ENCODE data around the gene MAP3K4.

Gene MAP3K4

DNA sequence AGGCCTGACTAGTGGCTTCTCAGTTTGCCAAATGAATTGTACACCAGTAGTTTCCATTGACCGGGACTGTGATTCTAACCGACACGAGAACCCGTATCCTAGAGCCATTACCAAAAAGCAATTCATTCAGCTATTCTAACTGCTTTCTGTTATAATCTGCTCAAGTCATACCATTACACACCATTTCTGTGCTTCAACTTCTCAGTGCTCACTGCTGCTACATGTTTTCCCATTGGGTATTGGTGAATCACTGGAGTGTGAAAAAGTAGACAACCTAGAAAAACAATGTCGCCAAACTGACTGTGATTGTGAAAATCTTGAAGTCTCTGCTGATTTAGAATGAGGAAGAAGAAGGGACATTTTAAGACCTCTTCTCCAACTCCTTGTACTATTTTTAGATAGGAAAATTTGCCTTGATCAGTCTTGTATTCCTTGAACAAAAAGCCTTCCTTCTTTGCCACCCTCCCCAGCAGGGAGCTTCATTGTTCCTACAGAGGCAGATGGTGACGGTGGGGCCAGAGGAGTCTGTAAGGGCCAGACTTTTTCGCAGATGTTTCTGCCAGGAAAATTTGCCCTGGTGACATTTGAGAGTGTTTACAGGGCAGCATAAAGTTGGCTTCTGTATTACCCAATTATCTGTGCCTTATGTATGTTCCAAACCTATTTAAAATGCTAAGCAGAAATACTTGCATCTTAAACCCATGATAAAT, 31.7 kb upstream of the MAP3K4 start:
- DNase-seq = no peak
- H3K4me1 ChIP-seq (ENCODE audit: insufficient read depth, low read length) = no peaks in the 10 kb centered on the region
- H2AFZ ChIP-seq (ENCODE audit: low read depth, low read length) = no peak overlapping the region
- TF ChIP-seq, protein P1, sequence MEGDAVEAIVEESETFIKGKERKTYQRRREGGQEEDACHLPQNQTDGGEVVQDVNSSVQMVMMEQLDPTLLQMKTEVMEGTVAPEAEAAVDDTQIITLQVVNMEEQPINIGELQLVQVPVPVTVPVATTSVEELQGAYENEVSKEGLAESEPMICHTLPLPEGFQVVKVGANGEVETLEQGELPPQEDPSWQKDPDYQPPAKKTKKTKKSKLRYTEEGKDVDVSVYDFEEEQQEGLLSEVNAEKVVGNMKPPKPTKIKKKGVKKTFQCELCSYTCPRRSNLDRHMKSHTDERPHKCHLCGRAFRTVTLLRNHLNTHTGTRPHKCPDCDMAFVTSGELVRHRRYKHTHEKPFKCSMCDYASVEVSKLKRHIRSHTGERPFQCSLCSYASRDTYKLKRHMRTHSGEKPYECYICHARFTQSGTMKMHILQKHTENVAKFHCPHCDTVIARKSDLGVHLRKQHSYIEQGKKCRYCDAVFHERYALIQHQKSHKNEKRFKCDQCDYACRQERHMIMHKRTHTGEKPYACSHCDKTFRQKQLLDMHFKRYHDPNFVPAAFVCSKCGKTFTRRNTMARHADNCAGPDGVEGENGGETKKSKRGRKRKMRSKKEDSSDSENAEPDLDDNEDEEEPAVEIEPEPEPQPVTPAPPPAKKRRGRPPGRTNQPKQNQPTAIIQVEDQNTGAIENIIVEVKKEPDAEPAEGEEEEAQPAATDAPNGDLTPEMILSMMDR (IDR thresholded peaks at IDR 0.05; ENCODE audit: borderline replicate concordance, extremely low read depth, low read length, poor library complexity, severe bottlenecking) = no peak
- H3K27ac ChIP-seq (ENCODE audit: low read length) = no peak overlapping the region
- H3K4me3 ChIP-seq (ENCODE audit: low read depth in 1 of 2, low read length in 2 of 2) = no peak overlapping the region
- H3K36me3 ChIP-seq (ENCODE audit: insufficient read depth, low read length) = no peaks in the 10 kb centered on the region
- H3K27me3 ChIP-seq (ENCODE audit: insufficient read depth, low read length, poor library complexity) = peaks cover 15% of the 10 kb centered on the region
- no peak overlapping the region for H3K4me2 ChIP-seq (ENCODE audit: insufficient read depth, low read length)
- no peak for ATAC-seq (ENCODE audit: insufficient read depth, low read depth)
- no peaks in the 10 kb centered on the region for H4K20me1 ChIP-seq (ENCODE audit: insufficient read depth, low read length)
- H3K9me3 ChIP-seq (ENCODE audit: insufficient read depth, low read length, severe bottlenecking) = no peaks in the 10 kb centered on the region
- H3K79me2 ChIP-seq (ENCODE audit: insufficient read depth, low read length) = no peaks in the 10 kb centered on the region
- H3K9ac ChIP-seq (ENCODE audit: low read depth, low read length) = no peak overlapping the region

DNA sequence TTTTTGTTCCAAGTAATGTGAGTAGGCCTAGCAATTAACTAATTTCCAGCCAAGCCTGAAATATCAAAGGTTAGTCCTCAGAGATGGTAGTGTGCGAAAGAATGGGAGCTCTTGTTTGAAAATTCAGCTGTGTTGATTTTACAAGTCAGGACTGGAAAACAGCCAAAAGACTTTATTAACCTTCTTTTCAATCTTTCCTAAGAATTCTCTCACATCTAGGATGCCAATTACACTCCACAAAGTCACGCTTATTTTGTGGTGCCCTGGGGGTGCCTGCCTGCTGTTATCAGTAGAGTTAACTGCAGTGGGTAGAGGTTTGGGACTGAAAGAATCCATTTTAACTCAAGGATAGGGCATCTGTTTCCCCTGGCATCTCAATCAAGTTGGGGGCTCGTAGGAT, 30.7 kb upstream of the MAP3K4 start:
- no peak for ATAC-seq (ENCODE audit: insufficient read depth, low read depth)
- H3K36me3 ChIP-seq (ENCODE audit: insufficient read depth, low read length) = no peaks in the 10 kb centered on the region
- H3K27me3 ChIP-seq (ENCODE audit: insufficient read depth, low read length, poor library complexity) = peaks cover 12% of the 10 kb centered on the region
- no peak overlapping the region for H2AFZ ChIP-seq (ENCODE audit: low read depth, low read length)
- no peaks in the 10 kb centered on the region for H3K9me3 ChIP-seq (ENCODE audit: insufficient read depth, low read length, severe bottlenecking)
- no peaks in the 10 kb centered on the region for H3K4me1 ChIP-seq (ENCODE audit: insufficient read depth, low read length)
- no peaks in the 10 kb centered on the region for H4K20me1 ChIP-seq (ENCODE audit: insufficient read depth, low read length)
- no peak for DNase-seq
- TF ChIP-seq EZH2 (IDR thresholded peaks at IDR 0.05; ENCODE audit: borderline replicate concordance, low read depth, low read length, severe bottlenecking) = no peak
- TF ChIP-seq, protein P1 (IDR thresholded peaks at IDR 0.05; ENCODE audit: borderline replicate concordance, extremely low read depth, low read length, poor library complexity, severe bottlenecking) = no peak
- no peak overlapping the region for H3K4me3 ChIP-seq (ENCODE audit: low read depth in 1 of 2, low read length in 2 of 2)
- no peak overlapping the region for H3K27ac ChIP-seq (ENCODE audit: low read length)
- no peaks in the 10 kb centered on the region for H3K79me2 ChIP-seq (ENCODE audit: insufficient read depth, low read length)
- no peak overlapping the region for H3K4me2 ChIP-seq (ENCODE audit: insufficient read depth, low read length)
- H3K9ac ChIP-seq (ENCODE audit: low read depth, low read length) = no peak overlapping the region

DNA sequence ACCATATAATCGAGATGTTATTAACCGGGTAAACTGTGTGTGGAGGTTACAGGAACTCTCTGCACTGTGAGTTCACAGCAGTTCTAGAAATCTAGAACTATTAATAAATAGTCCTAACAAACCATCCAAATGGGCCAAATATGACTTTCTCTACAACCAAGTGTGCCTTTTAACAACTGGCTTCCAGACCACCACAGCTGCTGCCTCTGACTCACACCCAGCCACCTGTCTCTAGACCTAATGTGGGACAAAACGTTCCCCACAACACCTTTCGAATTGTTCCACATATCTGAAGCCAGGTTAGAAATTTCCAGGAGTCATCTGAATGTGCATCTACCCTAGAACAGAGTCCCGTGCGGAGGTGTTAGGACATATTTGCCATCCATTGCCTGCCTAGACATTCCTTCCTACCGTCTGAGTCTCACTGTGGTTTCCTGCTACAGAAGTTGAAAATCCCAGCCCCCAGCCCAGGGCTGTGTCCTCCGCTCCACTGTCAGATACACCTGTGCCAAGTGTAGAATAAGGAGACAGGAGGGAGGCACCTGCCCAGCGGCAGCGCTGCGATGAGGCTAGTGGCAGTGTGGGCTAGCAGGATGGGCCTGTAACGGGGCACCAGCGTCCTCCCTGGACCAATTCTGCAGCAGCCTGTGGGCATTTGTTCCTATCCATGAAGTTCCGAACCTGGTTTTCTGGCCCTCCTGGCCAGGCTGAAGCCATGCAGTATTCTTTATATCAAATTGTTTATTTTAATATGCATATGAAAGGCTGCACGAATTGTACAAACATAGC, 28.5 kb upstream of the MAP3K4 start:
- TF ChIP-seq, protein P1 (IDR thresholded peaks at IDR 0.05; ENCODE audit: borderline replicate concordance, extremely low read depth, low read length, poor library complexity, severe bottlenecking) = no peak
- TF ChIP-seq EZH2 (IDR thresholded peaks at IDR 0.05; ENCODE audit: borderline replicate concordance, low read depth, low read length, severe bottlenecking) = no peak
- H3K9me3 ChIP-seq (ENCODE audit: insufficient read depth, low read length, severe bottlenecking) = no peaks in the 10 kb centered on the region
- no peaks in the 10 kb centered on the region for H3K79me2 ChIP-seq (ENCODE audit: insufficient read depth, low read length)
- DNase-seq (no peak), ATAC-seq (ENCODE audit: insufficient read depth, low read depth) (no peak)
- H3K4me1 ChIP-seq (ENCODE audit: insufficient read depth, low read length) = no peaks in the 10 kb centered on the region
- H3K4me2 ChIP-seq (ENCODE audit: insufficient read depth, low read length) = no peak overlapping the region
- no peak overlapping the region for H3K4me3 ChIP-seq (ENCODE audit: low read depth in 1 of 2, low read length in 2 of 2)
- no peaks in the 10 kb centered on the region for H4K20me1 ChIP-seq (ENCODE audit: insufficient read depth, low read length)
- H2AFZ ChIP-seq (ENCODE audit: low read depth, low read length) = no peak overlapping the region
- no peak overlapping the region for H3K27ac ChIP-seq (ENCODE audit: low read length)
- peaks cover 2% of the 10 kb centered on the region for H3K27me3 ChIP-seq (ENCODE audit: insufficient read depth, low read length, poor library complexity)
- no peak overlapping the region for H3K9ac ChIP-seq (ENCODE audit: low read depth, low read length)
- no peaks in the 10 kb centered on the region for H3K36me3 ChIP-seq (ENCODE audit: insufficient read depth, low read length)

Data from DND-41 (cell line).